Caco-2 (cell line): ENCODE data around the gene GPR27. TPM values are rescaled to one million over a fixed set of nuclear protein-coding genes. Genes with fewer than 3 reads are reported as not detected.

Source experiments
- BruUV-seq: library from RNA; stranded (reverse); fragments of 400-500 nt; replicated peaks from 2 replicates; lab custom pipeline; 2021; lab: Mats Ljungman, UMichigan
- CTCF ChIA-PET: fragments of 300-600 bp; sonication (Branson Sonifier 250); formaldehyde crosslinking; loops from one replicate; lab custom pipeline; 2022; ENCODE audit warnings: antibody characterized with exemption; lab: Charles Lee
- POLR2A ChIA-PET: fragments of 300-600 bp; sonication (Branson Sonifier 250); formaldehyde crosslinking; loops from one replicate; lab custom pipeline; 2022; ENCODE audit warnings: antibody characterized with exemption; lab: Charles Lee
- DNase-seq, 2 experiments: peaks; one replicate each; pipeline versions ENCODE4 v3.0.0 to v3.0.0-alpha.2; 2020 to 2022
- H3K27me3 ChIP-seq: replicated peaks from 2 replicates; pipeline ENCODE4 v1.6.0; 2011; ENCODE audit warnings: low read length; ENCODE audit not compliant: control insufficient read depth, insufficient read depth
- H3K36me3 ChIP-seq: 2 replicates; pipeline ENCODE4 v1.5.1; 2011; ENCODE audit warnings: low read length; ENCODE audit not compliant: control insufficient read depth, insufficient read depth
- H3K4me1 ChIP-seq: fragments of 250-450 bp; sonication (Bioruptor Pico); 2 replicates; pipeline ENCODE4 v1.5.1; 2020; ENCODE audit warnings: mild to moderate bottlenecking
- H3K4me3 ChIP-seq: 2 replicates; pipeline ENCODE4 v1.5.1; 2011; ENCODE audit warnings: low read depth, mild to moderate bottlenecking, control low read depth, low read length
- H3K9me3 ChIP-seq: fragments of 250-450 bp; sonication (Bioruptor Pico); 2 replicates; pipeline ENCODE4 v1.5.1; 2020; ENCODE audit warnings: mild to moderate bottlenecking, moderate library complexity
- H3K27ac Mint-ChIP-seq: one replicate; pipeline ENCODE4 v1.8.0; 2022; ENCODE audit warnings: mixed read lengths; ENCODE audit not compliant: unreplicated experiment
- H3K27me3 Mint-ChIP-seq: one replicate; pipeline ENCODE4 v1.8.0; 2022; ENCODE audit warnings: mixed read lengths; ENCODE audit not compliant: insufficient read depth, unreplicated experiment
- H3K36me3 Mint-ChIP-seq: one replicate; pipeline ENCODE4 v1.8.0; 2022; ENCODE audit warnings: mild to moderate bottlenecking, mixed read lengths; ENCODE audit not compliant: insufficient read depth, unreplicated experiment
- H3K4me1 Mint-ChIP-seq: one replicate; pipeline ENCODE4 v1.8.0; 2022; ENCODE audit warnings: low read depth, mixed read lengths; ENCODE audit not compliant: unreplicated experiment
- H3K4me3 Mint-ChIP-seq: one replicate; pipeline ENCODE4 v1.8.0; 2022; ENCODE audit warnings: mild to moderate bottlenecking, moderate library complexity, mixed read lengths; ENCODE audit not compliant: unreplicated experiment
- H3K9me3 Mint-ChIP-seq: one replicate; pipeline ENCODE4 v1.8.0; 2022; ENCODE audit warnings: mixed read lengths; ENCODE audit not compliant: unreplicated experiment
- intact Hi-C: fragments of 100-400 bp; cut with micrococcal nuclease; formaldehyde crosslinking; loops from one replicate; pipeline ENCODE4 v1.10.0; 2022; ENCODE audit not compliant: unreplicated experiment
- total RNA-seq: library from RNA; stranded (reverse); gene quantifications from 2 replicates; pipeline ENCODE4 v1.2.3, GENCODE V29; 2022
- TF ChIP-seq, protein P1 (sequence below), 2 experiments: fragments of 200-600 bp in 1 of 2; IDR thresholded peaks; 1 replicate in 1 of 2; 2 replicates in 1 of 2; pipeline versions ENCODE4 v1.5.1 to v1.8.0; 2011 to 2022; ENCODE audit warnings: antibody characterized with exemption in 1 of 2, control low read depth in 1 of 2, inconsistent platforms in 1 of 2, low read depth in 1 of 2, low read length in 1 of 2, mild to moderate bottlenecking in 1 of 2, moderate library complexity in 1 of 2; ENCODE audit not compliant: insufficient read depth in 1 of 2, severe bottlenecking in 1 of 2, unreplicated experiment in 1 of 2

Gene GPR27
- total RNA-seq, 1 experiment from 2014 or later = 0.39 TPM

DNA sequence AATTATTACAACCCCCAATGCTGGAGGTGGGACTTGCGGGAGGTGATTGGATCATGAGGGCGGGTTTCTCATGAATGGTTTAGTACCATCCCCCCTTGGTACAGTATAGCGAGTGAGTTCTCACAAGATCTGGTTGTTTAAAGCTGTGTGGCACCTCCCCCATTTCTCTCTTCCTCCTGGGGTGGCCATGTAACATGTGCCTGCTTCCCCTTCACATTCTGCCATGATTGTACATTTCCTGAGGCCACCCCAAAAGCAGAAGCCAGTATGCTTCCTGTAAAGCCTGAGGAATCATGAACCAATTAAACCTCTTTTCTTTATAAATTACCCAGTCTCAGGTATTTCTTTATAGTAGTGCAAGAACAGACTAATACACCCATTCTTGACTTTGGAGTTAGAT is 51.5 kb downstream of the GPR27 start:
- no peaks in the 10 kb centered on the region for H3K4me1 ChIP-seq
- H3K9me3 ChIP-seq = no peaks in the 10 kb centered on the region
- Mint-ChIP-seq H3K36me3 (no peaks in the 10 kb centered on the region), H3K4me1 (no peaks in the 10 kb centered on the region), H3K4me3 (no peak overlapping the region), H3K27me3 (peaks cover 7% of the 10 kb centered on the region), H3K9me3 (no peaks in the 10 kb centered on the region), H3K27ac (no peak overlapping the region)
- no peaks in the 10 kb centered on the region for H3K27me3 ChIP-seq
- H3K4me3 ChIP-seq = no peak overlapping the region
- ChIA-PET POLR2A (no interaction called here), CTCF (no interaction called here)
- TF ChIP-seq, protein P1, sequence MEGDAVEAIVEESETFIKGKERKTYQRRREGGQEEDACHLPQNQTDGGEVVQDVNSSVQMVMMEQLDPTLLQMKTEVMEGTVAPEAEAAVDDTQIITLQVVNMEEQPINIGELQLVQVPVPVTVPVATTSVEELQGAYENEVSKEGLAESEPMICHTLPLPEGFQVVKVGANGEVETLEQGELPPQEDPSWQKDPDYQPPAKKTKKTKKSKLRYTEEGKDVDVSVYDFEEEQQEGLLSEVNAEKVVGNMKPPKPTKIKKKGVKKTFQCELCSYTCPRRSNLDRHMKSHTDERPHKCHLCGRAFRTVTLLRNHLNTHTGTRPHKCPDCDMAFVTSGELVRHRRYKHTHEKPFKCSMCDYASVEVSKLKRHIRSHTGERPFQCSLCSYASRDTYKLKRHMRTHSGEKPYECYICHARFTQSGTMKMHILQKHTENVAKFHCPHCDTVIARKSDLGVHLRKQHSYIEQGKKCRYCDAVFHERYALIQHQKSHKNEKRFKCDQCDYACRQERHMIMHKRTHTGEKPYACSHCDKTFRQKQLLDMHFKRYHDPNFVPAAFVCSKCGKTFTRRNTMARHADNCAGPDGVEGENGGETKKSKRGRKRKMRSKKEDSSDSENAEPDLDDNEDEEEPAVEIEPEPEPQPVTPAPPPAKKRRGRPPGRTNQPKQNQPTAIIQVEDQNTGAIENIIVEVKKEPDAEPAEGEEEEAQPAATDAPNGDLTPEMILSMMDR (IDR thresholded peaks at IDR 0.05; ENCODE audit: insufficient read depth in 1 of 2, low read depth in 1 of 2, low read length in 1 of 2, severe bottlenecking in 1 of 2, unreplicated experiment in 1 of 2) = no peak
- H3K36me3 ChIP-seq = no peaks in the 10 kb centered on the region
- BruUV-seq = no TSS peak
- intact Hi-C loops = no loop called here
- DNase-seq = no peak

DNA sequence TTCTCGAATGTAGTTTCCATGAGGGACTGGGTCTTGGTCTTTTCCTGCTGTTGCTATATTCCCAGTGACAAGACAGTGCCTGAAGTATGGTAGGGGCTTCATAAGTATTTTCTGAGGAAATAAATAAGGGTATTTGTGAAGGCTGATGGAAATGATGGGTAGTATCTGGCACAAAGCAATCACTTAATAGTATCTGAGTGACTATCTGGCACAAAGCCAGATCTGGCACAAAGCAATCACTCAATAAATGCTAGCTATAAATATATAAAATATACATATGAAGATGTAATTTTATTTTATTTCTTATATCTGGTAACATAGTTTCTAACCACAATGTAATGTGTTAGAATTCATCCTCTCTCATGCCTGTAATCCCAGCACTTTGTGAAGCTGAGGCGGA is 52.0 kb downstream of the GPR27 start:
- no TSS peak for BruUV-seq
- intact Hi-C loops = no loop called here
- H3K4me1 ChIP-seq = no peaks in the 10 kb centered on the region
- Mint-ChIP-seq H3K4me3 (no peak overlapping the region), H3K27me3 (peaks cover 7% of the 10 kb centered on the region), H3K9me3 (no peaks in the 10 kb centered on the region), H3K4me1 (no peaks in the 10 kb centered on the region), H3K27ac (no peak overlapping the region), H3K36me3 (no peaks in the 10 kb centered on the region)
- TF ChIP-seq, protein P1 (IDR thresholded peaks at IDR 0.05; ENCODE audit: insufficient read depth in 1 of 2, low read depth in 1 of 2, low read length in 1 of 2, severe bottlenecking in 1 of 2, unreplicated experiment in 1 of 2) = no peak
- ChIA-PET CTCF (no interaction called here), POLR2A (no interaction called here)
- H3K9me3 ChIP-seq = no peaks in the 10 kb centered on the region
- no peaks in the 10 kb centered on the region for H3K36me3 ChIP-seq
- H3K27me3 ChIP-seq = no peaks in the 10 kb centered on the region
- H3K4me3 ChIP-seq = no peak overlapping the region
- DNase-seq = no peak

Other genes with a start within 250 kb of the GPR27 start
- gene FOXP1, start 170.1 kb upstream of the GPR27 start, total RNA-seq = 131 and 155 TPM in 2 replicates
- gene EIF4E3, start 28.5 kb upstream of the GPR27 start, total RNA-seq = 1.2 and 1.7 TPM in 2 replicates
- gene PROK2, start 31.3 kb downstream of the GPR27 start, total RNA-seq = not detected in 2 replicates